ENCODE results near the gene NEURL1B.
"Not testable (repeated sequence)": the region's sequence is repeated elsewhere in the genome, so short reads cannot be mapped to it uniquely, and the experiment has no call there.

Gene NEURL1B

GRCh38 chr5:172640822-172641358 lies at the start of gene NEURL1B:
TSS of gene NEURL1B (plus strand) at chr5:172641263. CDS start at chr5:172641407, 144 bp downstream.
- DNase-seq (ENCODE audit: low spot score), result peak; percentile 94

GRCh38 chr5:172591636-172592035 lies 49.4 kb upstream of the NEURL1B start:
- no peak for DNase-seq (ENCODE audit: low spot score)

- no peak for DNase-seq (ENCODE audit: low spot score)
Observed at GRCh38 chr5:172592881-172593280, 48.2 kb upstream of the NEURL1B start.

- no peak for DNase-seq (ENCODE audit: low spot score)
Observed at GRCh38 chr5:172593306-172593705, 47.8 kb upstream of the NEURL1B start.

GRCh38 chr5:172593721-172594235 lies 47.3 kb upstream of the NEURL1B start:
- no peak for DNase-seq (ENCODE audit: low spot score)

GRCh38 chr5:172594431-172594830 lies 46.6 kb upstream of the NEURL1B start:
- DNase-seq (ENCODE audit: low spot score), result no peak

- no peak for DNase-seq (ENCODE audit: low spot score)
Observed at GRCh38 chr5:172594867-172595466, 46.1 kb upstream of the NEURL1B start.

- no peak for DNase-seq (ENCODE audit: low spot score)
Observed at GRCh38 chr5:172595596-172596455, 45.2 kb upstream of the NEURL1B start.

GRCh38 chr5:172596638-172597231 lies 44.3 kb upstream of the NEURL1B start:
- no peak for DNase-seq (ENCODE audit: low spot score)

- no peak for DNase-seq (ENCODE audit: low spot score)
Observed at GRCh38 chr5:172597755-172598155, 43.3 kb upstream of the NEURL1B start.

- DNase-seq (ENCODE audit: low spot score), result no peak
Observed at GRCh38 chr5:172598251-172599203, 42.5 kb upstream of the NEURL1B start.

- no peak for DNase-seq (ENCODE audit: low spot score)
Observed at GRCh38 chr5:172599204-172599567, 41.9 kb upstream of the NEURL1B start.

- DNase-seq (ENCODE audit: low spot score), result no peak
Observed at GRCh38 chr5:172600571-172600970, 40.5 kb upstream of the NEURL1B start.

GRCh38 chr5:172601576-172601975 lies 39.5 kb upstream of the NEURL1B start:
- DNase-seq (ENCODE audit: low spot score), result not testable (repeated sequence)

- no peak for DNase-seq (ENCODE audit: low spot score)
Observed at GRCh38 chr5:172602783-172603231, 38.3 kb upstream of the NEURL1B start.

GRCh38 chr5:172603251-172603806 lies 37.7 kb upstream of the NEURL1B start:
- no peak for DNase-seq (ENCODE audit: low spot score)

- no peak for DNase-seq (ENCODE audit: low spot score)
Observed at GRCh38 chr5:172605466-172605865, 35.6 kb upstream of the NEURL1B start.

- no peak for DNase-seq (ENCODE audit: low spot score)
Observed at GRCh38 chr5:172606156-172606785, 34.8 kb upstream of the NEURL1B start.

GRCh38 chr5:172607213-172607793 lies 33.8 kb upstream of the NEURL1B start:
- DNase-seq (ENCODE audit: low spot score), result no peak

GRCh38 chr5:172608773-172609172 lies 32.3 kb upstream of the NEURL1B start:
- DNase-seq (ENCODE audit: low spot score), result no peak

All from HuH-7.5 (cell line).